ENCODE data around the gene DAPK2.
"Not testable (repeated sequence)": the region's sequence is repeated elsewhere in the genome, so short reads cannot be mapped to it uniquely, and the experiment has no call there.

The DAPK2 gene

GRCh38 chr15:63901912-63902670, 144.2 kb downstream of the DAPK2 start:
- H3K9me2 ChIP-seq (replicated peaks; ENCODE audit: insufficient read depth, low read length), result no peaks in the 10 kb centered on the region
- H3K9ac ChIP-seq (ENCODE audit: low read length), result no peak overlapping the region
- H3K27me3 ChIP-seq (replicated peaks; ENCODE audit: insufficient read depth, low read length), result no peaks in the 10 kb centered on the region
- no peak overlapping the region for H3K27ac ChIP-seq (ENCODE audit: low read length)
- H3K4me1 ChIP-seq (ENCODE audit: low read length), result peaks cover 13% of the 10 kb centered on the region
- DNase-seq, result no peak
- peaks cover under 1% of the 10 kb centered on the region; the same call in 1 of the 2 replicates for H3F3A ChIP-seq (ENCODE audit: insufficient read depth, low read length)
- no peak overlapping the region for H3K4me2 ChIP-seq (ENCODE audit: low read depth, low read length)
- no peak overlapping the region for H2AFZ ChIP-seq (ENCODE audit: low read length)
- H3K9me3 ChIP-seq (replicated peaks; ENCODE audit: insufficient read depth, low read length), result no peaks in the 10 kb centered on the region
- H3K79me2 ChIP-seq (ENCODE audit: low read length), result no peaks in the 10 kb centered on the region
- TF ChIP-seq EZH2 (optimal IDR thresholded peaks at IDR 0.05; ENCODE audit: low read depth, low read length), result no peak
- TF ChIP-seq CTCF (IDR thresholded peaks at IDR 0.05; ENCODE audit: low read length), result no peak
- TF ChIP-seq EZH2phosphoT487 (IDR thresholded peaks at IDR 0.05; ENCODE audit: low read length), result no peak
- H4K20me1 ChIP-seq (ENCODE audit: insufficient read depth, low read length), result no peaks in the 10 kb centered on the region
- H3K4me3 ChIP-seq (ENCODE audit: low read length), result no peak overlapping the region
- no peaks in the 10 kb centered on the region for H3K36me3 ChIP-seq (replicated peaks; ENCODE audit: insufficient read depth, low read length)

- Histone ChIP-seq H3K9me3 (replicated peaks; ENCODE audit: insufficient read depth, low read length) (no peaks in the 10 kb centered on the region), H3K9ac (ENCODE audit: low read length) (no peak overlapping the region), H3K9me2 (replicated peaks; ENCODE audit: insufficient read depth, low read length) (no peaks in the 10 kb centered on the region), H3K79me2 (ENCODE audit: low read length) (no peaks in the 10 kb centered on the region), H3F3A (ENCODE audit: insufficient read depth, low read length) (peaks cover 3% of the 10 kb centered on the region; the same call in 1 of the 2 replicates), H4K20me1 (ENCODE audit: insufficient read depth, low read length) (no peaks in the 10 kb centered on the region), H3K4me1 (ENCODE audit: low read length) (peaks cover 19% of the 10 kb centered on the region), H3K27ac (ENCODE audit: low read length) (no peak overlapping the region), H2AFZ (ENCODE audit: low read length) (no peak overlapping the region), H3K36me3 (replicated peaks; ENCODE audit: insufficient read depth, low read length) (no peaks in the 10 kb centered on the region), H3K27me3 (replicated peaks; ENCODE audit: insufficient read depth, low read length) (no peaks in the 10 kb centered on the region), H3K4me3 (ENCODE audit: low read length) (no peak overlapping the region), H3K4me2 (ENCODE audit: low read depth, low read length) (no peak overlapping the region)
- TF ChIP-seq EZH2 (optimal IDR thresholded peaks at IDR 0.05; ENCODE audit: low read depth, low read length) (no peak), CTCF (IDR thresholded peaks at IDR 0.05; ENCODE audit: low read length) (no peak), EZH2phosphoT487 (IDR thresholded peaks at IDR 0.05; ENCODE audit: low read length) (no peak)
- no peak for DNase-seq
Measured at GRCh38 chr15:63900306-63900705, 146.0 kb downstream of the DAPK2 start.

DNA sequence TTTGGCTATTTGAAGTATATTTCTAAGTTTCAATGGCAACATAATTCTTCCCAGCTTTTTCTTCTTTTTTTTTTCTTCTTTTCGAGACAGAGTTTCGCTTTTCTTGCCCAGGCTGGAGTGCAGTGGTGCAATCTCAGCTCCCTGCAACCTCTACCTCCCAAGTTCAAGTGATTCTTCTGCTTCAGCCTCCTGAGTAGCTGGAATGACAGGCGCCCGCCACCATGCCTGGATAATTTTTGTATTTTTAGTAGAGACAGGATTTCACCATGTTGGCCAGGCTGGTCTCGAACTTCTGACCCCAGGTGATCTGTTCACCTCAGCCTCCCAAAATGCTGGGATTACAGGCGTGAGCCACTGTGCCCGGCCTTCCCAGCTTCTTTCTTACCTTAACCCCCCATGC, 146.7 kb downstream of the DAPK2 start:
- not testable (repeated sequence) for H3K36me3 ChIP-seq (replicated peaks; ENCODE audit: insufficient read depth, low read length); H2AFZ ChIP-seq (ENCODE audit: low read length); H3K9me3 ChIP-seq (replicated peaks; ENCODE audit: insufficient read depth, low read length); H3K79me2 ChIP-seq (ENCODE audit: low read length); H3F3A ChIP-seq (ENCODE audit: insufficient read depth, low read length); H3K27me3 ChIP-seq (replicated peaks; ENCODE audit: insufficient read depth, low read length); H3K9me2 ChIP-seq (replicated peaks; ENCODE audit: insufficient read depth, low read length); H3K4me3 ChIP-seq (ENCODE audit: low read length); H3K9ac ChIP-seq (ENCODE audit: low read length); H4K20me1 ChIP-seq (ENCODE audit: insufficient read depth, low read length); H3K27ac ChIP-seq (ENCODE audit: low read length); H3K4me2 ChIP-seq (ENCODE audit: low read depth, low read length); DNase-seq
- H3K4me1 ChIP-seq (ENCODE audit: low read length), result peaks cover 19% of the 10 kb centered on the region

DNA sequence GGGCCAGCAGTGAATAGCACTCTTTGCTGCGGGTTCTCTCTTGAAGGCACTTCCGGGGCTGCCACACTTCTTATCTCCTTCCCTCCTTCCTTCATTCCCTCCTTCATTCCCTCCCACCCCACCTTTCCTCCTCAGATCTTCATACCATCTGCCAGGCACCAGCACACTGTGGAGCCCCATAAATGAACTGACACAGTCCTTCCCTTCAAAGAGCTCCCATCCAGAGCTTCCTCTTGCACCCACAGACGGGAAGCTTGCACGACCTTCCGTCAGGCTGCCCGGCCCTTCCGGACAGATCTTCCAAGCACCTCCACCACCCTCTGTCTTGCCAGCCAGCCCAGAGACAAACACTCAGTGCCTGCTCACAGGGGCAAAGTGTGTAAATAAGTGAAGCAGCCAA, 147.1 kb downstream of the DAPK2 start:
- H3K9ac ChIP-seq (ENCODE audit: low read length), result no peak overlapping the region

More for the DNA sequence above, 147.1 kb downstream of the DAPK2 start:
- Histone ChIP-seq H3K4me3 (ENCODE audit: low read length) (no peak overlapping the region), H3K4me2 (ENCODE audit: low read depth, low read length) (no peak overlapping the region), H3K79me2 (ENCODE audit: low read length) (no peaks in the 10 kb centered on the region), H3K9me3 (replicated peaks; ENCODE audit: insufficient read depth, low read length) (no peaks in the 10 kb centered on the region), H3K36me3 (replicated peaks; ENCODE audit: insufficient read depth, low read length) (no peaks in the 10 kb centered on the region), H2AFZ (ENCODE audit: low read length) (no peak overlapping the region), H3F3A (ENCODE audit: insufficient read depth, low read length) (peaks cover 3% of the 10 kb centered on the region; the same call in 1 of the 2 replicates), H3K27ac (ENCODE audit: low read length) (no peak overlapping the region), H4K20me1 (ENCODE audit: insufficient read depth, low read length) (no peaks in the 10 kb centered on the region), H3K4me1 (ENCODE audit: low read length) (peaks cover 19% of the 10 kb centered on the region), H3K27me3 (replicated peaks; ENCODE audit: insufficient read depth, low read length) (no peaks in the 10 kb centered on the region), H3K9me2 (replicated peaks; ENCODE audit: insufficient read depth, low read length) (no peaks in the 10 kb centered on the region)
- DNase-seq, result no peak
- TF ChIP-seq CTCF (IDR thresholded peaks at IDR 0.05; ENCODE audit: low read length) (no peak), EZH2 (optimal IDR thresholded peaks at IDR 0.05; ENCODE audit: low read depth, low read length) (no peak)
